GM21723 (cell line): ENCODE results near the gene SLC25A5.
A peak's percentile ranks its signal among the peaks of the same experiment; 100 is the strongest.
"Not testable (repeated sequence)": the region's sequence is repeated elsewhere in the genome, so short reads cannot be mapped to it uniquely, and the experiment has no call there.

ENCODE experiments used
- ATAC-seq: cut with Tn5 transposase; IDR thresholded peaks from one replicate; pipeline ENCODE4 v1.9.1; 2021; ENCODE audit warnings: mild to moderate bottlenecking, moderate library complexity; ENCODE audit not compliant: unreplicated experiment

Gene SLC25A5

DNA sequence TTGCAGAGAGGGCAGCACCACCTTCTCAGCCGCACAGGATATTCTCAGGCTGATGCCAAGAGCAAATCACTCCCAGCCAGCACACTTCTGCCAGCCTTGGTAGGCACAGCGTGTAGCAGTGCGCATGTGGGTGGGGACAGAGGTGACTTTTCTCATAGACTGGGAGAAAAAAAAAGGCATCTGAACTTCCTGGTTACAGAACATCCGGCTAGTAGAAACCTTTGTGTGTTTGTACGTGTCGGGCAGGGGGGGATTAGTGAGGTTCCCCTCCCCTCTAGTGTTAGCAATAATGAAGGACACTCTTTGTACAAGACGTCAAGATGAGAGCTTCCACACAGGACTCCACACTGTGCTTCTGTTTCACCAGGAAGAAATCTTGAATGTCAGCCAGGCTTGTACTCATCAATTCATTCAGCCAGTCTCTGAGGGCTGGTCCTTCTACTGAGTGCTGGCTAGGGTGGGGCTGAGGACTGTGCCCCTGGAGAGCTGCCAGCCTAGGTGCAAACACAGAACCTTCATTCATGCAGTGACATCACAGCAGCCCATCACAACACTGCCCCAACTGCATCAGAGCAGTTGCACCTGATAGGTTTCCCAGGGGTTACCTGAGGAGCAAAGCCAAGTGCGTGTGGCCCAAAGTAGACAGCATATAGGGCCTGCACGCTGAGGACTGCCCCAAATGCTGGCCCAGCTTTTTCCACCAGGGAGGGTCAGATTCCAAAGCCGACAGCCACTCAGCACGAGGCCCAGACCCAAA, 34.7 kb downstream of the SLC25A5 start:
- ATAC-seq: no peak

DNA sequence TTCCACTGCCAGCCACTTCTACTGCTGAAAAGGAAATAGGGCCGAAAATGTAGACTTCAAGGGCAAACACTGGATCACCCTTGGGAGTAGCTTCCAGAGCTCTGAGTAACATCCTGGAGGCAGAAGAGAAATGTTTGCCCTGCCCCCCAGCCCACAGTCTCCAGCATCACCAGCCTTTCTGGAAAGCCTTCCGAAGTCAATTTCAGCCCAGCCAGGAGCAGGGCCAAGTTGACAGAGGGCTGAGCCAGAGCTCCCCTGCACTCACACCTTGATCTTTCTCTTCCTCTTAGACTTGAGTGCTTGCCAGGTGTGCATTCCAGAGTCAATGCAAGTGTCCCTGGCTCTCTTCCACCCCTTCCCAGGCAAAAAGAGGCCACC, 35.2 kb downstream of the SLC25A5 start:
- no peak for ATAC-seq

GRCh38 chrX:119505145-119505544, 36.9 kb downstream of the SLC25A5 start:
- ATAC-seq: not testable (repeated sequence)

DNA sequence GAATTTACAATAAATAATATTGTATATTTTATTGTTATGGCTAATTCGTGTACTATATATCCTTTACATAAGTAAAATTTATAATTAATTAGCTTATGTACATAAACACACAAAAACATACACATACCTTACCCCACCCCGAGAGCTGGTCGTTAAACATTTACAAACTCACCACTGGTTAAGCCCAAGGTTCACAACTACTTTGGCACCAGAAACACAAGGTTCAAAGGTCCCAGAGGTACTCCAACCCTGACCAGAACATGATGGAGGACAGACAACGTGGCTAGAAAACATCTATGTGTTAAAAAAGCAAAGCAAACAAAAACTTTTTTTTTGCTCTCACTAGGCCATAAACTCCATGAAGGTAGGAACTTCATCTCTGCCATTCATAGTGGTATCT, 37.7 kb downstream of the SLC25A5 start:
- no peak for ATAC-seq

GRCh38 chrX:119507206-119507605, 39.0 kb downstream of the SLC25A5 start:
- ATAC-seq: no peak

DNA sequence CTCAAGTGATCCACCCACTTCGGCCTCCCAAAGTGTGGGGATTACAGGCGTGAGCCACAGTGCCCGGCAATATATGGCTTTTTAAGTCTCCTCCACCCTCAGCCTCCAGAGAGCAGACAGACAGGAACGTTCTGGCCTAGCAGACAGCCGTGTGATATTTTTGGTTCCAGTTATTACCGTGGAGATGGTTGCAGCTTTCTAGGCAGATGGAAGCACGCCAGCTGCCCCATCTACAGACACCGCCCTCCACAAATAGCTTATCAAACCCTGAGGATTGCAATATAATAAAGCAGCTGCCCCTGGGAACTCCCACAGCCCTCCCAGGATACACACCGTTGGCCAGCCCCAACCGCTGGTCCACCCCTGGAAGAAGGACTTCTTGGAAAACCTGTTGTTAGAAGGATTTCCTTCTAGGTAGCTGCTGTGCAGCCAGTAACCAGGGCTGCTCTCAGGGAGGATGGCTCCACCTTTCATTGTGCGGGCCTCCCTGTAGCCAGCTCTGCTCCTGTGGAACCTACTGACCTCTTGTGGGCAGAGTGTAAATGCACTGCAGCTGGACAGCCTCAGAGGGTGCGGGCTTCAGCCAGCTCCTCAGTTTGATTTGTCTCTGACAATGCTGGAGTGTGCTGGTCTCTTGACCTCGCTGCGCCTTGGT, 44.0 kb downstream of the SLC25A5 start:
- peak; percentile 63 for ATAC-seq

GRCh38 chrX:119516157-119516702, 48.0 kb downstream of the SLC25A5 start:
- peak; percentile 94 for ATAC-seq

GRCh38 chrX:119518371-119518770, 50.1 kb downstream of the SLC25A5 start:
- ATAC-seq: no peak
